Measurements from ENCODE around the gene OR51E2. TPM values are rescaled to one million over a fixed set of nuclear protein-coding genes. Genes with fewer than 3 reads are reported as not detected.
A peak's percentile ranks its signal among the peaks of the same experiment; 100 is the strongest.

The OR51E2 gene
- total RNA-seq, 1 experiment from 2014 or later = not detected

DNA sequence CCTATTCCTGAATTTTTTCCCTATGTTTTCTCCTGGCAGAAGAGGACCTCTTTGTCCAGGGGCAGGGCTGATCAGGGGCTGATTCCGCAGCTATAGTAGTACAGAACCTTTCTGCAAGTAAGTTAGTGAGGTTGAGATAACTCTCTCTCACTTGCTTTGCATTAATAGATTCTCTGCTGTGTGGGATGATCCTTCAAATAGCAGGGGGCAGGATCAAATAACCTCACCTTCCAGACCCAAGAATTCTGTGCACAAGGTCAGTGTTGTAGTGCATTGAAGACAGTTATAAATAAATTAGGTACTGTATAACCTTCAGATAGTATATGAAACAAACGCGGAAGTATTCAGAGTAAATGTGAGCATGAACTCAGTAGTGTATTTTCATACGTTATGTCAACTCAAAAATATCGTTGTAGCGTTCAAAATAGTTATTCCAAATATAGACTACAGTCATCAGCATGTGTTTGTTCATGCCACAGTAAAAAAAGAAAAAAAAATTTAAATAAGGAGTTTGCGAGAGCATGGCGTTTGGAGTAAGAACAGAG is 7.2 kb upstream of the OR51E2 start:
- H3K4me1 ChIP-seq (ENCODE audit: insufficient read depth, low read length) = peaks cover 4% of the 10 kb centered on the region; the same call in 1 of the 2 replicates
- H2AK5ac ChIP-seq (ENCODE audit: insufficient read length, low read length) = no peak overlapping the region
- H4K20me1 ChIP-seq (ENCODE audit: control insufficient read depth, insufficient read depth, insufficient read length) = no peaks in the 10 kb centered on the region
- no peaks in the 10 kb centered on the region for H3K27me3 ChIP-seq (ENCODE audit: insufficient read depth, low read length)
- H3K18ac ChIP-seq (ENCODE audit: insufficient read length, low read depth, low read length) = no peak overlapping the region
- no peak overlapping the region for H4K8ac ChIP-seq (replicated peaks; ENCODE audit: insufficient read length, low read depth, low read length)
- H2BK15ac ChIP-seq (ENCODE audit: low read depth, low read length) = no peak overlapping the region
- no CpG with 5 or more reads among the region's 8 CpGs for WGBS (ENCODE audit: extremely low coverage, insufficient read length, low lambda C conversion rate)
- no peak overlapping the region for H3K9ac ChIP-seq (ENCODE audit: extremely low read depth, insufficient read length, low read length)
- no peak overlapping the region for H3K4ac ChIP-seq (ENCODE audit: low read depth, low read length)
- Mint-ChIP-seq H3K9me3 (no peaks in the 10 kb centered on the region), H3K27ac (peak overlapping the region in 2 of 3 experiments; percentile 80 to 95; a peak in 5 of 7 replicates), H3K27me3 (ENCODE audit: low read depth) (no peaks in the 10 kb centered on the region), H3K4me3 (peak overlapping the region; percentile 29 to 45; a peak in 3 of 5 replicates), H3K36me3 (ENCODE audit: insufficient read depth in 1 of 3, low read depth in 3 of 3) (no peaks in the 10 kb centered on the region), H3K4me1 (peaks cover 21 to 24% of the 10 kb centered on the region in 2 experiments)
- H3K79me1 ChIP-seq (ENCODE audit: insufficient read depth, low read depth, low read length, poor library complexity, severe bottlenecking) = no peaks in the 10 kb centered on the region
- H3K79me2 ChIP-seq (ENCODE audit: insufficient read depth, low read length) = no peaks in the 10 kb centered on the region
- H3K23me2 ChIP-seq (ENCODE audit: insufficient read length, low read depth, low read length, poor library complexity, severe bottlenecking) = no peaks in the 10 kb centered on the region
- no peak overlapping the region for H2BK20ac ChIP-seq (ENCODE audit: low read depth, low read length, poor library complexity, severe bottlenecking)
- no peak overlapping the region for H4K5ac ChIP-seq (ENCODE audit: insufficient read length, low read depth, low read length)
- H3K14ac ChIP-seq (ENCODE audit: insufficient read depth, low read length) = no peak overlapping the region
- no peak overlapping the region for H2BK5ac ChIP-seq (ENCODE audit: insufficient read length, low read length)
- no peaks in the 10 kb centered on the region for H3K9me3 ChIP-seq (ENCODE audit: control insufficient read depth, low read depth, low read length)
- no peak overlapping the region for H3K23ac ChIP-seq (ENCODE audit: insufficient read length, low read depth, low read length)
- peak overlapping the region; percentile 58 for H3K27ac ChIP-seq (ENCODE audit: insufficient read length, low read depth, low read length)
- H2BK12ac ChIP-seq (ENCODE audit: insufficient read length, low read depth, low read length) = no peak overlapping the region
- no peak for DNase-seq
- no peak overlapping the region for H3T11ph ChIP-seq (ENCODE audit: low read length)
- H3K4me2 ChIP-seq (ENCODE audit: insufficient read depth, insufficient read length, low read length) = peak overlapping the region; percentile 42
- H4K91ac ChIP-seq (ENCODE audit: insufficient read length, low read depth, low read length) = no peak overlapping the region
- peak overlapping the region; percentile 25 for H2AFZ ChIP-seq (ENCODE audit: low read length)
- H3K56ac ChIP-seq (ENCODE audit: insufficient read length, low read depth, low read length) = no peak overlapping the region
- TF ChIP-seq, protein P1, sequence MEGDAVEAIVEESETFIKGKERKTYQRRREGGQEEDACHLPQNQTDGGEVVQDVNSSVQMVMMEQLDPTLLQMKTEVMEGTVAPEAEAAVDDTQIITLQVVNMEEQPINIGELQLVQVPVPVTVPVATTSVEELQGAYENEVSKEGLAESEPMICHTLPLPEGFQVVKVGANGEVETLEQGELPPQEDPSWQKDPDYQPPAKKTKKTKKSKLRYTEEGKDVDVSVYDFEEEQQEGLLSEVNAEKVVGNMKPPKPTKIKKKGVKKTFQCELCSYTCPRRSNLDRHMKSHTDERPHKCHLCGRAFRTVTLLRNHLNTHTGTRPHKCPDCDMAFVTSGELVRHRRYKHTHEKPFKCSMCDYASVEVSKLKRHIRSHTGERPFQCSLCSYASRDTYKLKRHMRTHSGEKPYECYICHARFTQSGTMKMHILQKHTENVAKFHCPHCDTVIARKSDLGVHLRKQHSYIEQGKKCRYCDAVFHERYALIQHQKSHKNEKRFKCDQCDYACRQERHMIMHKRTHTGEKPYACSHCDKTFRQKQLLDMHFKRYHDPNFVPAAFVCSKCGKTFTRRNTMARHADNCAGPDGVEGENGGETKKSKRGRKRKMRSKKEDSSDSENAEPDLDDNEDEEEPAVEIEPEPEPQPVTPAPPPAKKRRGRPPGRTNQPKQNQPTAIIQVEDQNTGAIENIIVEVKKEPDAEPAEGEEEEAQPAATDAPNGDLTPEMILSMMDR (conservative IDR thresholded peaks at IDR 0.05) = no peak
- H2BK120ac ChIP-seq (ENCODE audit: low read depth, low read length, poor library complexity, severe bottlenecking) = no peak overlapping the region
